GM10266 (cell line): Measurements from ENCODE around the gene GLT6D1.
A peak's percentile ranks its signal among the peaks of the same experiment; 100 is the strongest.

Experiments
- DNase-seq: peaks from one replicate; pipeline ENCODE4 v3.0.0; 2012; ENCODE audit errors: extremely low spot score
- TF ChIP-seq, protein P1 (sequence below): IDR thresholded peaks from 2 replicates; pipeline ENCODE4 v1.5.1; 2012; ENCODE audit warnings: mild to moderate bottlenecking, low read depth; ENCODE audit not compliant: control insufficient read depth, insufficient read depth; ENCODE audit errors: missing control alignments

The GLT6D1 gene

DNA sequence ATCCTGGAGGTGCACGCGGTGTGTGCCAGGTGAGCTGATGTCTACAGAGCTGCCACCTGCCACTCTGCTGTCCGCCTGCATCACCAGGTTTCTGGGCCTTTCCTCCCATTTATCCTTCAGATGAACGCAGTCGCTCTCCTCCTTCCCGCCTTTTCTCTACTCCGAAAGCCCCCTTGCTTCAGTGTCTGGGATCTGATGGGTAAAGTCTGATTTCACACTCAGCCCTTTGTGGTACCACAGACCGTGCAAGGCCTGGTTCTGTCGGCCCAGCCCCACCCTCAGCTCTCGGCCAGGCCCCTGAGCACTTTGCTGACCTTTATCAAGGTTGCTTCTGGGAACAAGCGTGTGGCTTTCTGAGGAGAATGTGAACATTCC is 32.5 kb downstream of the GLT6D1 start:
- DNase-seq: no peak

DNA sequence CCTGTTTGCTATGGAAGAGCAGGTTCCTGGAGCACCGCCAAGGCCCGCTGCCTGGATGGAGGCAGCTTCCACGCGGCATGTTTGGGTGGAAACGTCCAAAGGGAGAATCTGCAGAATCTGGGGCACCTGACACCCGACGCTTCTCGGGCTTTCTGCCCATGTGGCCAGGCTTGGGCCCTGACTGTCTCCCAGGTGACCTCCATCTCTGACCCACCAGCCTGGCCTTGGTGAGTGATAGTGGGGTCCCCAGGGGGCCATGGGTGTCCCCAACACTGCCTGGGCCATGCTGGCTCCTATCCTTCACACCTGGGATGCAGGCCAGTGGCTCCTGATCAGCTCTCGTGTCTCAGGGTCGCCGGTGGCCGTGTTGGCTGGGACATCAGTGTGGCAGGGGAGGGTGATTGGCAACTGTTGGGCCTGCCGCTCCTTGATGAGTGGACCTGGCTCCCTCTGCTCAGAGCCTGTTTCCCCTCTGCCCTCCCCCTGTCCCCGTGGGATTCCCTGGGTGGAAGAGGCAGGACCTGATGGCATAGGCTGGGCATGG is 34.0 kb downstream of the GLT6D1 start:
- TF ChIP-seq, protein P1, sequence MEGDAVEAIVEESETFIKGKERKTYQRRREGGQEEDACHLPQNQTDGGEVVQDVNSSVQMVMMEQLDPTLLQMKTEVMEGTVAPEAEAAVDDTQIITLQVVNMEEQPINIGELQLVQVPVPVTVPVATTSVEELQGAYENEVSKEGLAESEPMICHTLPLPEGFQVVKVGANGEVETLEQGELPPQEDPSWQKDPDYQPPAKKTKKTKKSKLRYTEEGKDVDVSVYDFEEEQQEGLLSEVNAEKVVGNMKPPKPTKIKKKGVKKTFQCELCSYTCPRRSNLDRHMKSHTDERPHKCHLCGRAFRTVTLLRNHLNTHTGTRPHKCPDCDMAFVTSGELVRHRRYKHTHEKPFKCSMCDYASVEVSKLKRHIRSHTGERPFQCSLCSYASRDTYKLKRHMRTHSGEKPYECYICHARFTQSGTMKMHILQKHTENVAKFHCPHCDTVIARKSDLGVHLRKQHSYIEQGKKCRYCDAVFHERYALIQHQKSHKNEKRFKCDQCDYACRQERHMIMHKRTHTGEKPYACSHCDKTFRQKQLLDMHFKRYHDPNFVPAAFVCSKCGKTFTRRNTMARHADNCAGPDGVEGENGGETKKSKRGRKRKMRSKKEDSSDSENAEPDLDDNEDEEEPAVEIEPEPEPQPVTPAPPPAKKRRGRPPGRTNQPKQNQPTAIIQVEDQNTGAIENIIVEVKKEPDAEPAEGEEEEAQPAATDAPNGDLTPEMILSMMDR: no peak
- no peak for DNase-seq

More for the DNA sequence above, 32.5 kb downstream of the GLT6D1 start:
- TF ChIP-seq, protein P1: no peak

DNA sequence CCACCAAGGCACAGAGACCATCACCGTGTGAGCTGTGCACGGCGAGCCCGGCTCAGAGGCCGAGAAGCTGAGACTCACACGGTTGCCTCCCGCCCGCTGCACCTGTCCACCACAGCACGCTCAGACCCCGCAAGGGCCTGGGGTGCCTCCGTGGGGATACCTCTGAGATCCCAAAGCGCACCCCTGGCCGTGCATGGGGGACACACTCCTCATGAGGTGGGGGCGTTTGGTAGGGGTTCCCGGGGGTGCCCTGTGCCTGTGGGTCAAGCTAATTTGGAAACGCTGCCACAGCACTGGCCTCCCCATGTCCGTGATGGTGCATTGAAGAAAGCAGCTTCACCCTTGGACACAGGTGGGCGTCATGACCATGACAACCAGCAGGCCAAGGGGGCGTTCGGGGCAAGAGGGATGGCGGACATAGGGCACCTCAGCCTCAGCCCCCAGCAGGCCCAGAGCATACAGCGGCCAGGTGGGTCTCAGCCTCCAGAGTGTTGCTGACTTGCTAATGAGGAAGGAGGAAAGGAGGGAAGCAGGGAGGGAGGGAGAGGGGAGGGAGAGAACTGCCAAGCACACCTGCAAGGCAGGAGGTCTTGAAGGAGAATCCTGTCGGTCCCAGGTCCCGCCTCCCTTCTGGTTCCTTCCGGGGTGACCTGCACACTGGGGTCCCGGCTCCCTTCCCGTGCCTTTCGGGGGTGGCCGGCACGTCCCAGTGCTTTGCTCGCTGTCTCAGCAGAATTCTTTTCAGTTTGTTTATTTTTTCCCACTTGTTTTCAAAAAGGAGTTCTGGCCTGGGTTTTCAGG is 34.7 kb downstream of the GLT6D1 start:
- DNase-seq: no peak

DNA sequence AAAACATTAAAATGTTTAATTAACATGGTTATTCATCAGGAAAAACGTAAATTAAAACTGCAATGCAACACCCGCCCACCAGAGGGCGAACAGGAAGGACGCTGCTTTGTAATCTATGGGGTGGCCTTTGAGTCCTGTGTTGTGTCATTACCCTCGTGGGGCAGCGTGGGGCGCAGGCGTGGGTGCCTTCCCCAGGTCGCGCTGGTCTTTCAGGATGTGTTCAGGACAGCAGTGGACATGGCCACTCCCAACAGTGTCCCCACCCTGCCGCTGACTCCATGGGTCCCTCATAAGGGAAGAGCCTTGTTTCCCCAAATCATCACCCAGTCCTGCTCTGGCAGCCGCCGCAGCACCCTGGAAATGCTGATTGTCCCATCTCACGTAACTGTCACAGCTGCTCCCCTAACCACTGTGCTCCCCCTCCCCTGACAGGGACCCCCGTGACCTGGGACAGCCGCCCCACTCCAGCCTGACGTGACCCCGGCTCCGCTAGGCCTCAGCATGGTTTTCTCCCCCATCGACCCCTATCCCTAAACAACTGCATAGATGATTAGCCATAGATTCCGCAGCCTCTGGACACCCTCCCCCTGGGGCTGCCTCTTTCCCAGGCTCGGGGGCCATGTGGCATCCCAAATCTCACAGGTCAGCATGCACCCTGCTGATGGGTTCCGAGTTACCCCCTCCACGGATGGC is 36.4 kb downstream of the GLT6D1 start:
- peak; percentile 68 for DNase-seq
- TF ChIP-seq, protein P1: peak; percentile 77

More for the DNA sequence above, 34.7 kb downstream of the GLT6D1 start:
- TF ChIP-seq, protein P1: no peak

DNA sequence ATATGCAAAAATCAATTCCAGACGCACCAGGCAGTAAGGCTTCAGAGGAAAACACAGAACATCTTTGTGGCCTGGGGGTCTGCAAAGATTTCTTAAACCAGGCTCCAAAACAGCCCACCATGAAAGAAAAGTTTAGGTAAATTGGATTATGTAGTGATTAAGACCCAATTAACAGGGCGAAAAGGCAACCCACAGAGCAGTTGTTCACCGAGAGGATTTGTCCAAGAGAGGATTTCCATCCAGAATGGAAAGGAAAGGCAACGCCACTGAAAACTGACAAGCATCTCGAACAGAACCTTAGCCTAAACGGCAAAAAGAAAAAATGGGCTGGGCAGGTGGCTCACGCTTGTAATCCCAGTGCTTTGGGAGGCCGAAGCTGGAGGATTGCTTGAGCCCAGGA is 37.4 kb downstream of the GLT6D1 start:
- TF ChIP-seq, protein P1: no peak
- DNase-seq: no peak

DNA sequence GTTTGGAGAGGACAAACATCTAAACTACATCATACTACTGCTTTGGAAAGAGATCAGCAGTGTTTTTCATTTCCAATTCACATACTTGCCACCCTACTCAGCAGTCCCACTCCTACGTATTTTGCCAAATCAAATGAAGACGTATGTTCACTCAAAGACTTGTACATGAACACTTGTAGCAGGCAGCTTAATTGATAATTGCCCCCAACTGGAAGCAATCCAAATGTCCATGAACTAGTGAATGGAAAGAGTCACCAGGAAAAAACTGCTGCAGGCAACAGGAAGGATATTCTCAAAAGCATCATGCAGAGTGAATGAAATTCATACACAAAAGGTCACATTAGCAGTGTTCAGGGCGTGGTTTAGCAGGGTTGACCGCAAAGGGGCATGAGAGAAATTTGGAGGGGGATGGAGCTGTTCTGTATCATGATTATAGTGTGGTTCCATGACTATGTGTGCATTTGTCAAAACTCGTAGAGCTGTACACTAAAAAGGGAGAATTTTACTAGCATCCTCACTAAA is 39.0 kb downstream of the GLT6D1 start:
- TF ChIP-seq, protein P1: no peak
- DNase-seq: no peak
